Neural progenitor cell (in vitro differentiated cells): ENCODE measurements around the gene APLF. TPM values are rescaled to one million over a fixed set of nuclear protein-coding genes. Genes with fewer than 3 reads are reported as not detected.

Experiments
- DNase-seq: peaks from one replicate; pipeline ENCODE4 v3.0.0-alpha.2; 2016; ENCODE audit warnings: low spot score
- H2AFZ ChIP-seq: fragments of 200-600 bp; sonication (generic); replicated peaks from 2 replicates; pipeline ENCODE4 v1.6.1; 2016; ENCODE audit warnings: antibody characterized with exemption
- H3F3A ChIP-seq: fragments of 200-600 bp; sonication (generic); 2 replicates; pipeline ENCODE4 v1.6.1; 2016; ENCODE audit warnings: antibody characterized with exemption, low read depth
- H3K27ac ChIP-seq: fragments of 200-600 bp; sonication (generic); 2 replicates; pipeline ENCODE4 v1.5.1; 2016; ENCODE audit warnings: mild to moderate bottlenecking
- H3K27me3 ChIP-seq: fragments of 200-600 bp; sonication (generic); 2 replicates; pipeline ENCODE4 v1.6.1; 2016; ENCODE audit warnings: mild to moderate bottlenecking, moderate library complexity
- H3K36me3 ChIP-seq: fragments of 200-600 bp; sonication (generic); 2 replicates; pipeline ENCODE4 v1.5.1; 2016
- H3K4me1 ChIP-seq: fragments of 200-600 bp; sonication (generic); 2 replicates; pipeline ENCODE4 v1.6.1; 2016; ENCODE audit warnings: mixed run types
- H3K4me2 ChIP-seq: fragments of 200-600 bp; sonication (generic); 2 replicates; pipeline ENCODE4 v1.6.1; 2016
- H3K4me3 ChIP-seq: fragments of 200-600 bp; sonication (generic); 2 replicates; pipeline ENCODE4 v1.5.1; 2016
- H3K79me2 ChIP-seq: fragments of 200-600 bp; sonication (generic); 2 replicates; pipeline ENCODE4 v1.6.1; 2016; ENCODE audit warnings: low read depth
- H3K9ac ChIP-seq: fragments of 200-600 bp; sonication (generic); 2 replicates; pipeline ENCODE4 v1.6.1; 2016
- H3K9me3 ChIP-seq: fragments of 200-600 bp; sonication (generic); 2 replicates; pipeline ENCODE4 v1.5.1; 2016; ENCODE audit warnings: low read depth
- H4K20me1 ChIP-seq: fragments of 200-600 bp; sonication (generic); 2 replicates; pipeline ENCODE4 v1.6.1; 2016; ENCODE audit warnings: low read depth
- H3K27ac Mint-ChIP-seq: 3 replicates; pipeline ENCODE4 v1.8.0; 2021; ENCODE audit warnings: mixed read lengths
- H3K27me3 Mint-ChIP-seq: 2 replicates; pipeline ENCODE4 v1.8.0; 2022; ENCODE audit warnings: low read depth, mild to moderate bottlenecking, inconsistent platforms, moderate library complexity, mixed read lengths; ENCODE audit not compliant: insufficient read depth
- H3K36me3 Mint-ChIP-seq: 3 replicates; pipeline ENCODE4 v1.8.0; 2021; ENCODE audit warnings: mixed read lengths
- H3K4me1 Mint-ChIP-seq: 3 replicates; pipeline ENCODE4 v1.8.0; 2021; ENCODE audit warnings: mixed read lengths
- H3K4me3 Mint-ChIP-seq: 3 replicates; pipeline ENCODE4 v1.8.0; 2021; ENCODE audit warnings: mild to moderate bottlenecking, moderate library complexity, mixed read lengths
- H3K9me3 Mint-ChIP-seq: 3 replicates; pipeline ENCODE4 v1.8.0; 2020; ENCODE audit warnings: mixed read lengths
- EZH2 ChIP-seq: fragments of 200-600 bp; sonication (generic); IDR thresholded peaks from 2 replicates; pipeline ENCODE4 v1.6.1; 2017; ENCODE audit warnings: antibody characterized with exemption, mild to moderate bottlenecking, moderate library complexity
- EZH2phosphoT487 ChIP-seq: fragments of 200-600 bp; sonication (generic); IDR thresholded peaks from 2 replicates; pipeline ENCODE4 v1.6.1; 2017; ENCODE audit warnings: antibody characterized with exemption
- total RNA-seq: library from RNA; depleted of rRNA; stranded (reverse); fragments of >200 nt; gene quantifications from 2 replicates; pipeline ENCODE4 v1.2.3, GENCODE V29; 2015; ENCODE audit warnings: low replicate concordance
- TF ChIP-seq, protein P1 (sequence below): fragments of 200-600 bp; sonication (generic); IDR thresholded peaks from 2 replicates; pipeline ENCODE4 v1.5.1; 2017; ENCODE audit warnings: antibody characterized with exemption, mild to moderate bottlenecking

The APLF gene
- total RNA-seq, 1 donor from 2014 or later: 16.9 TPM

DNA sequence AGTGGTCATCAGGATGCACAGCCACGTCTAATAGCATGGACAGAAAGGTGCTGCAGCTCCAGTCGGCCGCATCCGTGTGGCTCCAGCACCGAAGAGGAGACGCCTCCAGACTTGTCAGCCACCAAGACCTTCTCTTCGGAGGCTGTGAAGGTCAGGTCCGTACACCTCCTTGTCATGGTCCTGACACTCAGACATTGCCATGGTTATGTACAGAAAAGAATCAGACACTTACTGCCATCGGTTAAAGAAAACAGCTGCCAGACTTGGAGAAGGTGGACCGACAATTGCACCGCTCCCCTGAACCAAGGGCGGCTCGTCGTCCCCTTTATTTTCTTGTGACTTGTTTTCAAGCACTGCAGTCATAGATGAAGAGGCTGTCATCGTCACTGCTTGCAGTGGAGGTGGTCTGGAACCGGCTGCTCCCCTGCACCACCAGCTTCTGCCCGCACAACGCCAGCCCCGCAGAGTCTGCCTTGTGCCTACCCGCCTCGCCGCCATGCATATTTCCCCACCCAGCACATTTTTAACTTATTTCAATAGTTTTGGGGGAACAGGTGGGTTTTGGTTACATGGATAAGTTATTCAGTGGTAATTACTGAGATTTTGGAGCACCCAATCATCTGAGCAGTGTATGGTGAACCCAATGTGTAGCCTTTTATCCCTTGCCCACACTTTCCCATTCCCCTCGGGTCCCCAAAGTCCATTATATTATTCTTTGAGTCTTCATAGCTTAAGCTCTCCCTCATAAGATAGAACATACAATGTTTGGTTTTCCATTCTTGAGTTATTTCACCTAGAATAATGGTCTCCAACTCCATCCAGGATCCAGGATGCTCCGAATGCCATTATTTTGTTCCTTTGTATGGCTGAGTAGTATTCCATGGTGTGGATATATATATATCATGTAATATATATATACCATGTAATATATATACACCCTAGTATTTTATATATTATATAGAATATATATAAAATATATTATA lies 18.4 kb upstream of the APLF start:
- H3K27me3 Mint-ChIP-seq: peaks cover 6% of the 10 kb centered on the region
- no peak for DNase-seq

DNA sequence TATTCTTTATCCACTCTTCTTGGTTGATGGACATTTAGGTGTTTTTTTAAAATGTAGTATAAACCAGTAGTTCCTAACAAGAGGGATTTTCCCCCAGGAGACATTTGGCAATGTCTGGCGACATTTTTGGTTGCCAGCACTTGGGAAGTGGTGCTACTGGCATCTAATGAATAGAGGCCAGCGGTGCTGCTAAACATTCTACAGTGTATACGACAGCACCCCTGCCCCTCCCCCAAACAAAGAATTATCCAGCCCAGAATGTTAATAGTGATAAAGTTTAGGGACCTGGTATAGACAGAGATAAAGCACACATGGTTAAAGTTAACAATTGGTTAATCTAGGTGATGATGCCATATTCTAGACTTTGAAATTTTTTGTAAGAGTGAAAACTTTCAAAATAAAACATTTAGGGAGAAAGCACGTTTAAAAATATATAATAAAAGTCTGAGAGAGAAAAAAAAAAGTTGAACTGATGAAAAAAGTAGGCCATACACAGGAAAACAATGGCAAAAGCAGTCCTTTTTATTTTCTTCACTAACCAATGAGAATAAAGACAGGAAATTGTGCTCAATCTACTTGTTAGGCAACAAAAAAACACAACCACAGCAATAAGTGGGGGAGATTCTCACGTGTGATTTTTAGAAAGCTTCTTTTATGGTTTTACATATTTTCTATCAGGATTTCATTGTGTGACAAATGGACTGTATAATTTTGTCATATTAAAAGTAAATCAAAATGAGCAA lies 15.1 kb upstream of the APLF start:
- no peaks in the 10 kb centered on the region for H3K36me3 ChIP-seq
- H3K4me3 ChIP-seq: no peak overlapping the region
- peaks cover 9% of the 10 kb centered on the region for H3F3A ChIP-seq
- H3K9ac ChIP-seq: no peak overlapping the region
- no peak overlapping the region for H3K4me3 Mint-ChIP-seq
- no peaks in the 10 kb centered on the region for H4K20me1 ChIP-seq
- H3K27me3 Mint-ChIP-seq: peaks cover 3% of the 10 kb centered on the region
- no peaks in the 10 kb centered on the region for H3K4me1 Mint-ChIP-seq
- no peak overlapping the region for H3K27ac ChIP-seq
- TF ChIP-seq EZH2: no peak
- TF ChIP-seq EZH2phosphoT487: no peak
- TF ChIP-seq, protein P1, sequence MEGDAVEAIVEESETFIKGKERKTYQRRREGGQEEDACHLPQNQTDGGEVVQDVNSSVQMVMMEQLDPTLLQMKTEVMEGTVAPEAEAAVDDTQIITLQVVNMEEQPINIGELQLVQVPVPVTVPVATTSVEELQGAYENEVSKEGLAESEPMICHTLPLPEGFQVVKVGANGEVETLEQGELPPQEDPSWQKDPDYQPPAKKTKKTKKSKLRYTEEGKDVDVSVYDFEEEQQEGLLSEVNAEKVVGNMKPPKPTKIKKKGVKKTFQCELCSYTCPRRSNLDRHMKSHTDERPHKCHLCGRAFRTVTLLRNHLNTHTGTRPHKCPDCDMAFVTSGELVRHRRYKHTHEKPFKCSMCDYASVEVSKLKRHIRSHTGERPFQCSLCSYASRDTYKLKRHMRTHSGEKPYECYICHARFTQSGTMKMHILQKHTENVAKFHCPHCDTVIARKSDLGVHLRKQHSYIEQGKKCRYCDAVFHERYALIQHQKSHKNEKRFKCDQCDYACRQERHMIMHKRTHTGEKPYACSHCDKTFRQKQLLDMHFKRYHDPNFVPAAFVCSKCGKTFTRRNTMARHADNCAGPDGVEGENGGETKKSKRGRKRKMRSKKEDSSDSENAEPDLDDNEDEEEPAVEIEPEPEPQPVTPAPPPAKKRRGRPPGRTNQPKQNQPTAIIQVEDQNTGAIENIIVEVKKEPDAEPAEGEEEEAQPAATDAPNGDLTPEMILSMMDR: no peak
- no peak overlapping the region for H2AFZ ChIP-seq
- no peak overlapping the region for H3K4me2 ChIP-seq
- H3K36me3 Mint-ChIP-seq: no peaks in the 10 kb centered on the region
- no peaks in the 10 kb centered on the region for H3K27me3 ChIP-seq
- no peaks in the 10 kb centered on the region for H3K4me1 ChIP-seq
- H3K9me3 ChIP-seq: no peaks in the 10 kb centered on the region
- no peaks in the 10 kb centered on the region for H3K9me3 Mint-ChIP-seq
- DNase-seq: peak; percentile 11
- no peaks in the 10 kb centered on the region for H3K79me2 ChIP-seq
- H3K27ac Mint-ChIP-seq: no peak overlapping the region

More for the DNA sequence above, 18.4 kb upstream of the APLF start:
- Histone ChIP-seq H3K79me2 (no peaks in the 10 kb centered on the region), H3K9ac (no peak overlapping the region), H3K27ac (no peak overlapping the region), H3K4me1 (no peaks in the 10 kb centered on the region), H4K20me1 (no peaks in the 10 kb centered on the region), H3K4me2 (no peak overlapping the region), H3K36me3 (no peaks in the 10 kb centered on the region), H3K4me3 (no peak overlapping the region), H3F3A (peaks cover 9% of the 10 kb centered on the region), H2AFZ (no peak overlapping the region), H3K27me3 (no peaks in the 10 kb centered on the region), H3K9me3 (no peaks in the 10 kb centered on the region)
- H3K27ac Mint-ChIP-seq: no peak overlapping the region
- no peak overlapping the region for H3K4me3 Mint-ChIP-seq
- H3K36me3 Mint-ChIP-seq: no peaks in the 10 kb centered on the region
- H3K4me1 Mint-ChIP-seq: no peaks in the 10 kb centered on the region
- TF ChIP-seq EZH2 (no peak), EZH2phosphoT487 (no peak)
- TF ChIP-seq, protein P1: no peak
- no peaks in the 10 kb centered on the region for H3K9me3 Mint-ChIP-seq

DNA sequence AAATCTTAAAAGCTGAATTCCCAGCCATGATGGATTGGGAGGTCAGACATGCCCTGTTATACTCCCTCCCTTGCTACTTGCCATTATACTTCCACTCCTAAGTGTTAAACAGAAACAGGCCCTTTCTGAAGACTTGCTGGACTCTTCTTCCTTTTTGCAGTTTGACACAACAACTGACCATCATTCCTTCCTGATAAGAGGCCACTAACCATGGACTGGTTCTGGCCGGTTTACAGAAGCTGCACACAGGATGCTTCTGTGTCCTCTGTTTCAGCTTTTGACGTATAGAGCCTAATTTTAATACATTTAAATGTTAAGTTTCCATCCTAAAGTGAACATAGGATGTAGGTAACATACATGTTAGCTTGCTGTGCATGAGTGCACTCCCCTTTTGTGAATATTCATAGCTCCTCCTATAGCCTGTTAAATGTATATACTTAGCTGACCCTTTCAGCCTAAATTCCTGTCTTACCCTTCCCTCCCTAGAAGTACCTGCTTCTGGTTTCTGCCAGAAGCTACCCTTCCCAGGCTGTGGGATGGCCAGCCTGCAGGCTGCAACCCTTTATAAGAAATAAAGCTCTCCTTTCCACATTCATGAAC lies 13.5 kb upstream of the APLF start:
- peaks cover 3% of the 10 kb centered on the region for H3K27me3 Mint-ChIP-seq
- Histone ChIP-seq H3K4me2 (no peak overlapping the region), H3K79me2 (no peaks in the 10 kb centered on the region), H3K36me3 (no peaks in the 10 kb centered on the region), H3K4me3 (no peak overlapping the region), H3K4me1 (no peaks in the 10 kb centered on the region), H2AFZ (peak overlapping the region; percentile 54), H3K9ac (no peak overlapping the region), H3K9me3 (no peaks in the 10 kb centered on the region), H3K27me3 (no peaks in the 10 kb centered on the region), H3F3A (peaks cover 9% of the 10 kb centered on the region), H4K20me1 (no peaks in the 10 kb centered on the region), H3K27ac (no peak overlapping the region)
- no peak overlapping the region for H3K27ac Mint-ChIP-seq
- no peak for DNase-seq
- H3K4me3 Mint-ChIP-seq: no peak overlapping the region
- no peaks in the 10 kb centered on the region for H3K36me3 Mint-ChIP-seq
- TF ChIP-seq EZH2 (no peak), EZH2phosphoT487 (no peak)
- TF ChIP-seq, protein P1: no peak
- H3K4me1 Mint-ChIP-seq: no peaks in the 10 kb centered on the region
- H3K9me3 Mint-ChIP-seq: no peaks in the 10 kb centered on the region
